Neural cell (in vitro differentiated cells): ENCODE measurements around the gene ZNF280C. TPM values are rescaled to one million over a fixed set of nuclear protein-coding genes. Genes with fewer than 3 reads are reported as not detected.

Source experiments
- H2AFZ ChIP-seq: fragments of 200-600, 300-800 bp; sonication (generic), shearing (Covaris generic); 2 replicates; pipeline ENCODE4 v1.6.0; 2014; ENCODE audit warnings: low read depth, mild to moderate bottlenecking, antibody characterized with exemption, low read length, moderate library complexity
- H3F3A ChIP-seq: fragments of 200-600 bp; shearing (Covaris generic); 2 replicates; pipeline ENCODE4 v1.6.1; 2016; ENCODE audit warnings: mild to moderate bottlenecking, moderate library complexity, mixed read lengths, antibody characterized with exemption, low read length; ENCODE audit not compliant: insufficient read depth, poor library complexity, severe bottlenecking
- H3K27ac ChIP-seq: fragments of 200-600, 300-800 bp; sonication (generic), shearing (Covaris generic); 2 replicates; pipeline ENCODE4 v1.5.1; 2014; ENCODE audit warnings: mild to moderate bottlenecking, low read length, moderate library complexity
- H3K27me3 ChIP-seq: fragments of 300-800, 200-600 bp; sonication (generic), shearing (Covaris generic); 2 replicates; pipeline ENCODE4 v1.6.0; 2014; ENCODE audit warnings: mild to moderate bottlenecking, low read depth, low read length, moderate library complexity; ENCODE audit not compliant: insufficient read depth
- H3K36me3 ChIP-seq: fragments of 300-800, 200-600 bp; sonication (generic), shearing (Covaris generic); 2 replicates; pipeline ENCODE4 v1.5.1; 2014; ENCODE audit warnings: mild to moderate bottlenecking, antibody characterized with exemption, low read length, moderate library complexity; ENCODE audit not compliant: insufficient read depth
- H3K4me2 ChIP-seq: fragments of 300-800, 200-600 bp; sonication (generic), shearing (Covaris generic); 2 replicates; pipeline ENCODE4 v1.6.0; 2014; ENCODE audit warnings: mild to moderate bottlenecking, low read length
- H3K4me3 ChIP-seq: fragments of 300-800, 200-600 bp; sonication (generic), shearing (Covaris generic); 2 replicates; pipeline ENCODE4 v1.5.1; 2014; ENCODE audit warnings: mild to moderate bottlenecking, low read length, moderate library complexity
- H3K79me2 ChIP-seq: fragments of 200-600 bp; shearing (Covaris generic); replicated peaks from 2 replicates; pipeline ENCODE4 v1.6.0; 2014; ENCODE audit warnings: mild to moderate bottlenecking, low read length, moderate library complexity; ENCODE audit not compliant: insufficient read depth
- H3K9ac ChIP-seq: fragments of 300-800, 200-600 bp; sonication (generic), shearing (Covaris generic); 2 replicates; pipeline ENCODE4 v1.6.1; 2016; ENCODE audit warnings: mild to moderate bottlenecking, low read length, mixed read lengths
- H3K9me2 ChIP-seq: fragments of 200-600 bp; shearing (Covaris generic); 2 replicates; pipeline ENCODE4 v1.6.1; 2016; ENCODE audit warnings: mild to moderate bottlenecking, low read length, mixed read lengths; ENCODE audit not compliant: insufficient read depth
- H3K9me3 ChIP-seq: fragments of 200-600, 300-800 bp; sonication (generic), shearing (Covaris generic); 2 replicates; pipeline ENCODE4 v1.6.1; 2016; ENCODE audit warnings: mild to moderate bottlenecking, mixed run types, low read length, moderate library complexity, mixed read lengths
- H4K20me1 ChIP-seq: fragments of 200-600 bp; shearing (Covaris generic); 2 replicates; pipeline ENCODE4 v1.6.1; 2016; ENCODE audit warnings: mild to moderate bottlenecking, mixed run types; ENCODE audit not compliant: insufficient read depth
- CTCF ChIP-seq: fragments of 450-650 bp; IDR thresholded peaks from 2 replicates; pipeline ENCODE4 v1.5.1; 2014; ENCODE audit warnings: antibody characterized with exemption, mild to moderate bottlenecking, moderate library complexity; ENCODE audit not compliant: poor library complexity, severe bottlenecking
- EP300 ChIP-seq: fragments of 450-650 bp; conservative IDR thresholded peaks from 2 replicates; pipeline ENCODE4 v1.6.1; 2014; ENCODE audit warnings: antibody characterized with exemption, mild to moderate bottlenecking, moderate library complexity; ENCODE audit not compliant: poor library complexity, severe bottlenecking
- EZH2 ChIP-seq: fragments of 200-600, 300-800 bp; shearing (Covaris generic), sonication (generic); IDR thresholded peaks from 2 replicates; pipeline ENCODE4 v1.6.1; 2014; ENCODE audit warnings: antibody characterized with exemption, low read length, borderline replicate concordance, mild to moderate bottlenecking; ENCODE audit not compliant: insufficient read depth, poor library complexity, severe bottlenecking
- MXI1 ChIP-seq: fragments of 450-650 bp; conservative IDR thresholded peaks from 2 replicates; pipeline ENCODE4 v1.6.1; 2014; ENCODE audit warnings: antibody characterized with exemption, mild to moderate bottlenecking; ENCODE audit not compliant: poor library complexity, severe bottlenecking
- POLR2AphosphoS5 ChIP-seq: IDR thresholded peaks from 2 replicates; pipeline ENCODE4 v1.6.1; 2012
- RAD21 ChIP-seq: fragments of 450-650 bp; conservative IDR thresholded peaks from 2 replicates; pipeline ENCODE4 v1.6.1; 2014; ENCODE audit warnings: antibody characterized with exemption, mild to moderate bottlenecking, moderate library complexity
- SMC3 ChIP-seq: fragments of 450-650 bp; conservative IDR thresholded peaks from 2 replicates; pipeline ENCODE4 v1.6.1; 2014; ENCODE audit warnings: antibody characterized with exemption, mild to moderate bottlenecking, moderate library complexity; ENCODE audit not compliant: poor library complexity
- TAF1 ChIP-seq: IDR thresholded peaks from 2 replicates; pipeline ENCODE4 v1.6.1; 2012; ENCODE audit warnings: low read depth
- polyA plus RNA-seq: library from polyadenylated mRNA; depleted of rRNA; stranded (reverse); fragments of >200 nt; gene quantifications from 2 replicates; pipeline ENCODE4 v1.2.3, GENCODE V29; 2014
- TF ChIP-seq, protein P1 (sequence below): IDR thresholded peaks from 2 replicates; pipeline ENCODE4 v1.6.1; 2012; ENCODE audit warnings: borderline replicate concordance

ZNF280C gene
- polyA plus RNA-seq, 1 donor from 2014 or later: 9.5 TPM

DNA sequence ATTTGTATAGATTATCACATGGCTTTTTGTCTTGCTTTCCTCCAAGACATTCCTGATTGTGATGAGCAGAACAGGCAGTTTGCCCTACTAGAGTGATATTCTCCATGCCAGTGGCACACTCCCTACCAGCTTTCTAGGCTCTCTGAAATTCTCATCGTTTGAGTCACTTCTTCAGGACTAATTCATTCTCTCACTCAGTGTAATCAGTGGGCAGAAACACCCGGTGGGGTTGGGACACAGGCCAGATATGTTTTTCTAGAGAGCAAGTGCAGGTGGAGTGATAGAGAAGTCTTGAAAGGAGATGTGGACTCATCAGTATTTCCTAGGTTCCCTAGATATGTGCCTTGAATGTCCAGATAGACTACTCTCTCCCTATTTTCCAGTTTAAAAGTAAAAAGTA is 83.8 kb downstream of the ZNF280C start:
- H3K9me2 ChIP-seq: no peaks in the 10 kb centered on the region
- no peaks in the 10 kb centered on the region for H3F3A ChIP-seq
- no peak overlapping the region for H2AFZ ChIP-seq
- H3K4me2 ChIP-seq: no peak overlapping the region
- H3K4me3 ChIP-seq: no peak overlapping the region
- no peaks in the 10 kb centered on the region for H3K9me3 ChIP-seq
- no peak overlapping the region for H3K9ac ChIP-seq
- H3K27ac ChIP-seq: no peak overlapping the region
- H3K79me2 ChIP-seq: no peaks in the 10 kb centered on the region
- H3K36me3 ChIP-seq: no peaks in the 10 kb centered on the region
- no peaks in the 10 kb centered on the region for H3K27me3 ChIP-seq
- no peaks in the 10 kb centered on the region for H4K20me1 ChIP-seq
- TF ChIP-seq TAF1: no peak
- TF ChIP-seq RAD21: no peak
- TF ChIP-seq EP300: no peak
- no peak for TF ChIP-seq EZH2
- TF ChIP-seq MXI1: no peak
- no peak for TF ChIP-seq CTCF
- TF ChIP-seq, protein P1, sequence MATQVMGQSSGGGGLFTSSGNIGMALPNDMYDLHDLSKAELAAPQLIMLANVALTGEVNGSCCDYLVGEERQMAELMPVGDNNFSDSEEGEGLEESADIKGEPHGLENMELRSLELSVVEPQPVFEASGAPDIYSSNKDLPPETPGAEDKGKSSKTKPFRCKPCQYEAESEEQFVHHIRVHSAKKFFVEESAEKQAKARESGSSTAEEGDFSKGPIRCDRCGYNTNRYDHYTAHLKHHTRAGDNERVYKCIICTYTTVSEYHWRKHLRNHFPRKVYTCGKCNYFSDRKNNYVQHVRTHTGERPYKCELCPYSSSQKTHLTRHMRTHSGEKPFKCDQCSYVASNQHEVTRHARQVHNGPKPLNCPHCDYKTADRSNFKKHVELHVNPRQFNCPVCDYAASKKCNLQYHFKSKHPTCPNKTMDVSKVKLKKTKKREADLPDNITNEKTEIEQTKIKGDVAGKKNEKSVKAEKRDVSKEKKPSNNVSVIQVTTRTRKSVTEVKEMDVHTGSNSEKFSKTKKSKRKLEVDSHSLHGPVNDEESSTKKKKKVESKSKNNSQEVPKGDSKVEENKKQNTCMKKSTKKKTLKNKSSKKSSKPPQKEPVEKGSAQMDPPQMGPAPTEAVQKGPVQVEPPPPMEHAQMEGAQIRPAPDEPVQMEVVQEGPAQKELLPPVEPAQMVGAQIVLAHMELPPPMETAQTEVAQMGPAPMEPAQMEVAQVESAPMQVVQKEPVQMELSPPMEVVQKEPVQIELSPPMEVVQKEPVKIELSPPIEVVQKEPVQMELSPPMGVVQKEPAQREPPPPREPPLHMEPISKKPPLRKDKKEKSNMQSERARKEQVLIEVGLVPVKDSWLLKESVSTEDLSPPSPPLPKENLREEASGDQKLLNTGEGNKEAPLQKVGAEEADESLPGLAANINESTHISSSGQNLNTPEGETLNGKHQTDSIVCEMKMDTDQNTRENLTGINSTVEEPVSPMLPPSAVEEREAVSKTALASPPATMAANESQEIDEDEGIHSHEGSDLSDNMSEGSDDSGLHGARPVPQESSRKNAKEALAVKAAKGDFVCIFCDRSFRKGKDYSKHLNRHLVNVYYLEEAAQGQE: no peak
- TF ChIP-seq SMC3: no peak
- no peak for TF ChIP-seq POLR2AphosphoS5

DNA sequence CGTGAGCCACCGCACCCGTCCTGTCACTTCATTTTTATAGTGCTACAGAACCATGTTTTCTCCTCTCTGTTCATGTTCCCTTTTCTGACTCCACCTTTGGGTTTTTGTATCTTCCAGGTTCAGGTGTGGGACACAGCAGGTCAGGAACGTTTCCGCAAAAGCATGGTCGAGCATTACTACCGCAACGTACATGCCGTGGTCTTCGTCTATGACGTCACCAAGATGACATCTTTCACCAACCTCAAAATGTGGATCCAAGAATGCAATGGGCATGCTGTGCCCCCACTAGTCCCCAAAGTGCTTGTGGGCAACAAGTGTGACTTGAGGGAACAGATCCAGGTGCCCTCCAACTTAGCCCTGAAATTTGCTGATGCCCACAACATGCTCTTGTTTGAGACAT is 84.5 kb downstream of the ZNF280C start:
- no peaks in the 10 kb centered on the region for H3K27me3 ChIP-seq
- no peaks in the 10 kb centered on the region for H3K36me3 ChIP-seq
- no peak overlapping the region for H3K4me3 ChIP-seq
- H3K9me2 ChIP-seq: no peaks in the 10 kb centered on the region
- no peak overlapping the region for H2AFZ ChIP-seq
- TF ChIP-seq MXI1 (no peak), SMC3 (no peak), POLR2AphosphoS5 (no peak), TAF1 (no peak), EP300 (no peak), CTCF (no peak), EZH2 (no peak), RAD21 (no peak)
- TF ChIP-seq, protein P1: no peak
- no peaks in the 10 kb centered on the region for H4K20me1 ChIP-seq
- no peak overlapping the region for H3K27ac ChIP-seq
- no peaks in the 10 kb centered on the region for H3K79me2 ChIP-seq
- no peaks in the 10 kb centered on the region for H3F3A ChIP-seq
- no peak overlapping the region for H3K4me2 ChIP-seq
- no peaks in the 10 kb centered on the region for H3K9me3 ChIP-seq
- H3K9ac ChIP-seq: no peak overlapping the region
